WTC11 (cell line): ENCODE results near the gene COX6B1. TPM values are rescaled to one million over a fixed set of nuclear protein-coding genes. Genes with fewer than 3 reads are reported as not detected.

Experiments used
- ATAC-seq: fragments of 200-7000 bp; cut with Tn5 transposase; 2 replicates; pipeline ENCODE4 v1.10.0; 2021; ENCODE audit warnings: mild to moderate bottlenecking, moderate library complexity
- CTCF ChIA-PET: fragments of 300-600 bp; sonication (Branson Sonifier 250); formaldehyde crosslinking; loops from one replicate; lab custom pipeline; 2021; ENCODE audit warnings: antibody characterized with exemption; lab: Charles Lee
- POLR2A ChIA-PET: fragments of 350-600 bp; sonication (Branson Sonifier 250); formaldehyde crosslinking; loops from one replicate; lab custom pipeline; 2021; ENCODE audit warnings: antibody characterized with exemption; lab: Charles Lee
- DNase-seq: peaks from one replicate; pipeline ENCODE4 v3.0.0; 2021; ENCODE audit warnings: low spot score
- H3K27ac Mint-ChIP-seq: 2 replicates; pipeline ENCODE4 v1.8.0; 2021; ENCODE audit warnings: mixed read lengths
- H3K27me3 Mint-ChIP-seq: 2 replicates; pipeline ENCODE4 v1.8.0; 2021; ENCODE audit warnings: low read depth, mild to moderate bottlenecking, moderate library complexity, mixed read lengths
- H3K36me3 Mint-ChIP-seq: 2 replicates; pipeline ENCODE4 v1.8.0; 2021; ENCODE audit warnings: mixed read lengths
- H3K4me1 Mint-ChIP-seq: 2 replicates; pipeline ENCODE4 v1.8.0; 2022; ENCODE audit warnings: mixed read lengths
- H3K4me3 Mint-ChIP-seq: 2 replicates; pipeline ENCODE4 v1.8.0; 2021; ENCODE audit warnings: mild to moderate bottlenecking, moderate library complexity, mixed read lengths
- H3K9me3 Mint-ChIP-seq: 2 replicates; pipeline ENCODE4 v1.8.0; 2021; ENCODE audit warnings: mixed read lengths
- CBFB ChIP-seq: sonication (generic); formaldehyde crosslinking; IDR thresholded peaks from 2 replicates; pipeline ENCODE4 v1.8.1; 2022; ENCODE audit warnings: mild to moderate bottlenecking, low read depth, missing genetic modification reagents
- E2F1 ChIP-seq: sonication (generic); formaldehyde crosslinking; IDR thresholded peaks from 2 replicates; pipeline ENCODE4 v1.8.0; 2022; ENCODE audit warnings: mild to moderate bottlenecking, missing genetic modification reagents
- E2F5 ChIP-seq: sonication (generic); formaldehyde crosslinking; IDR thresholded peaks from 2 replicates; pipeline ENCODE4 v1.8.1; 2022; ENCODE audit warnings: mild to moderate bottlenecking, moderate library complexity, missing genetic modification reagents
- EMX1 ChIP-seq: fragments of 250-450 bp; sonication (Bioruptor Pico); IDR thresholded peaks from 2 replicates; pipeline ENCODE4 v1.8.0; 2021; ENCODE audit warnings: mild to moderate bottlenecking
- FOXP1 ChIP-seq: sonication (generic); formaldehyde crosslinking; IDR thresholded peaks from 2 replicates; pipeline ENCODE4 v1.8.0; 2022; ENCODE audit warnings: missing genetic modification reagents, mild to moderate bottlenecking, moderate library complexity, borderline replicate concordance
- JUN ChIP-seq: sonication (generic); formaldehyde crosslinking; IDR thresholded peaks from 2 replicates; pipeline ENCODE4 v1.8.0; 2023; ENCODE audit warnings: mild to moderate bottlenecking, missing genetic modification reagents
- MLX ChIP-seq: sonication (generic); formaldehyde crosslinking; IDR thresholded peaks from 2 replicates; pipeline ENCODE4 v1.8.1; 2023; ENCODE audit warnings: mild to moderate bottlenecking, missing genetic modification reagents, moderate library complexity
- NFE2L1 ChIP-seq: sonication (generic); formaldehyde crosslinking; IDR thresholded peaks from 2 replicates; pipeline ENCODE4 v1.8.1; 2023; ENCODE audit warnings: missing genetic modification reagents
- NFYB ChIP-seq: sonication (generic); formaldehyde crosslinking; conservative IDR thresholded peaks from 2 replicates; pipeline ENCODE4 v1.8.0; 2022; ENCODE audit warnings: low read depth, missing genetic modification reagents
- NR1H2 ChIP-seq: sonication (generic); formaldehyde crosslinking; IDR thresholded peaks from 2 replicates; pipeline ENCODE4 v1.9.0; 2021; ENCODE audit warnings: mild to moderate bottlenecking, moderate library complexity, missing genetic modification reagents
- OVOL2 ChIP-seq: fragments of 250-450 bp; sonication (Bioruptor Pico); IDR thresholded peaks from 2 replicates; pipeline ENCODE4 v1.9.0; 2021; ENCODE audit warnings: mild to moderate bottlenecking, borderline replicate concordance
- PREB ChIP-seq: sonication (generic); formaldehyde crosslinking; IDR thresholded peaks from 2 replicates; pipeline ENCODE4 v1.8.1; 2022; ENCODE audit warnings: mild to moderate bottlenecking, missing genetic modification reagents, moderate library complexity, borderline replicate concordance
- RORB ChIP-seq: fragments of 250-450 bp; sonication (Bioruptor Pico); IDR thresholded peaks from 2 replicates; pipeline ENCODE4 v1.9.0; 2021; ENCODE audit warnings: mild to moderate bottlenecking
- SP1 ChIP-seq: sonication (generic); formaldehyde crosslinking; conservative IDR thresholded peaks from 2 replicates; pipeline ENCODE4 v1.8.1; 2022; ENCODE audit warnings: missing genetic modification reagents
- STAT6 ChIP-seq: sonication (generic); formaldehyde crosslinking; conservative IDR thresholded peaks from 2 replicates; pipeline ENCODE4 v1.8.1; 2023; ENCODE audit warnings: mild to moderate bottlenecking, low read depth, missing genetic modification reagents, moderate library complexity
- TEAD4 ChIP-seq: sonication (generic); formaldehyde crosslinking; IDR thresholded peaks from 2 replicates; pipeline ENCODE4 v1.8.0; 2022; ENCODE audit warnings: mild to moderate bottlenecking, missing genetic modification reagents
- TP53 ChIP-seq: sonication (generic); formaldehyde crosslinking; IDR thresholded peaks from 2 replicates; pipeline ENCODE4 v1.8.1; 2023; ENCODE audit warnings: mild to moderate bottlenecking, missing genetic modification reagents
- ZNF121 ChIP-seq: sonication (generic); formaldehyde crosslinking; IDR thresholded peaks from 2 replicates; pipeline ENCODE4 v1.8.0; 2023; ENCODE audit warnings: missing genetic modification reagents
- ZNF138 ChIP-seq: sonication (generic); formaldehyde crosslinking; conservative IDR thresholded peaks from 2 replicates; pipeline ENCODE4 v1.8.1; 2022; ENCODE audit warnings: mild to moderate bottlenecking, moderate library complexity, missing genetic modification reagents
- ZNF281 ChIP-seq: sonication (generic); formaldehyde crosslinking; IDR thresholded peaks from 2 replicates; pipeline ENCODE4 v1.8.0; 2023; ENCODE audit warnings: mild to moderate bottlenecking, missing genetic modification reagents
- ZNF396 ChIP-seq: fragments of 250-450 bp; sonication (Bioruptor Pico); IDR thresholded peaks from 2 replicates; pipeline ENCODE4 v1.8.0; 2021; ENCODE audit warnings: mild to moderate bottlenecking, moderate library complexity, borderline replicate concordance
- ZNF423 ChIP-seq: fragments of 250-450 bp; sonication (Bioruptor Pico); IDR thresholded peaks from 2 replicates; pipeline ENCODE4 v2.1.2; 2022; ENCODE audit warnings: mild to moderate bottlenecking, moderate library complexity
- ZNF671 ChIP-seq: fragments of 250-450 bp; sonication (Bioruptor Pico); IDR thresholded peaks from 2 replicates; pipeline ENCODE4 v1.8.0; 2021; ENCODE audit warnings: mild to moderate bottlenecking
- ZSCAN18 ChIP-seq: fragments of 250-450 bp; sonication (Bioruptor Pico); IDR thresholded peaks from 2 replicates; pipeline ENCODE4 v2.1.2; 2022; ENCODE audit warnings: mild to moderate bottlenecking, moderate library complexity
- total RNA-seq: library from RNA; stranded (reverse); gene quantifications from 3 replicates; pipeline ENCODE4 v1.2.3, GENCODE V29; 2021

Gene COX6B1
- total RNA-seq, 1 experiment from 2014 or later: 536 TPM

- H3K4me1 Mint-ChIP-seq: no peaks in the 10 kb centered on the region
- no peaks in the 10 kb centered on the region for H3K27me3 Mint-ChIP-seq
- H3K36me3 Mint-ChIP-seq: peaks cover 62% of the 10 kb centered on the region
- POLR2A ChIA-PET: interaction anchor here (0.7 kb wide), 1 partner anchor 17 kb away, joined by 4 read pairs; no protein-coding TSS in a partner anchor
- no peak overlapping the region for H3K27ac Mint-ChIP-seq
- no peak for DNase-seq
- no peak for TF ChIP-seq SP1 (CRISPR knock-in tag)
- no peak for TF ChIP-seq RORB (CRISPR knock-in tag)
- TF ChIP-seq NR1H2 (CRISPR knock-in tag): no peak
- TF ChIP-seq TEAD4: no peak
- TF ChIP-seq JUN (CRISPR knock-in tag): no peak
- no peak for TF ChIP-seq ZNF121 (CRISPR knock-in tag)
- TF ChIP-seq OVOL2 (CRISPR knock-in tag): no peak
- no peak for TF ChIP-seq PREB (CRISPR knock-in tag)
- TF ChIP-seq CBFB: no peak
- TF ChIP-seq MLX (CRISPR knock-in tag): no peak
- no peak for TF ChIP-seq EMX1 (CRISPR knock-in tag)
- TF ChIP-seq ZNF423 (CRISPR knock-in tag): no peak
- TF ChIP-seq E2F1 (CRISPR knock-in tag): no peak
- TF ChIP-seq NFE2L1: no peak
- no peak for ATAC-seq
- CTCF ChIA-PET: no interaction called here
- no peaks in the 10 kb centered on the region for H3K9me3 Mint-ChIP-seq
- no peak overlapping the region for H3K4me3 Mint-ChIP-seq
Measured at GRCh38 chr19:35655600-35655999, 7.5 kb downstream of the COX6B1 start.

GRCh38 chr19:35656700-35657099 lies 8.6 kb downstream of the COX6B1 start:
- H3K27ac Mint-ChIP-seq: no peak overlapping the region
- peaks cover 54% of the 10 kb centered on the region for H3K36me3 Mint-ChIP-seq
- no peaks in the 10 kb centered on the region for H3K4me1 Mint-ChIP-seq
- CTCF ChIA-PET: no interaction called here
- no peaks in the 10 kb centered on the region for H3K9me3 Mint-ChIP-seq
- no peaks in the 10 kb centered on the region for H3K27me3 Mint-ChIP-seq
- POLR2A ChIA-PET: interaction anchor here (0.6 kb wide), 1 partner anchor 44 kb away, joined by 3 read pairs; the partner anchor contains the start of gene HAUS5
- H3K4me3 Mint-ChIP-seq: no peak overlapping the region
- TF ChIP-seq TP53 (CRISPR knock-in tag): no peak
- no peak for TF ChIP-seq ZNF138 (CRISPR knock-in tag)
- no peak for TF ChIP-seq ZNF671 (CRISPR knock-in tag)
- no peak for TF ChIP-seq EMX1 (CRISPR knock-in tag)
- TF ChIP-seq NFYB (CRISPR knock-in tag): no peak
- no peak for TF ChIP-seq STAT6 (CRISPR knock-in tag)
- TF ChIP-seq E2F5 (CRISPR knock-in tag): no peak
- TF ChIP-seq ZNF396 (CRISPR knock-in tag): no peak
- no peak for TF ChIP-seq ZNF281
- no peak for TF ChIP-seq RORB (CRISPR knock-in tag)
- no peak for TF ChIP-seq FOXP1 (CRISPR knock-in tag)
- no peak for TF ChIP-seq ZSCAN18 (CRISPR knock-in tag)
- no peak for DNase-seq
- ATAC-seq: no peak
